ENCODE measurements around the gene PADI2. TPM values are rescaled to one million over a fixed set of nuclear protein-coding genes. Genes with fewer than 3 reads are reported as not detected.

PADI2 gene
- total RNA-seq, 1 donor from 2014 or later: 0.28 TPM

DNA sequence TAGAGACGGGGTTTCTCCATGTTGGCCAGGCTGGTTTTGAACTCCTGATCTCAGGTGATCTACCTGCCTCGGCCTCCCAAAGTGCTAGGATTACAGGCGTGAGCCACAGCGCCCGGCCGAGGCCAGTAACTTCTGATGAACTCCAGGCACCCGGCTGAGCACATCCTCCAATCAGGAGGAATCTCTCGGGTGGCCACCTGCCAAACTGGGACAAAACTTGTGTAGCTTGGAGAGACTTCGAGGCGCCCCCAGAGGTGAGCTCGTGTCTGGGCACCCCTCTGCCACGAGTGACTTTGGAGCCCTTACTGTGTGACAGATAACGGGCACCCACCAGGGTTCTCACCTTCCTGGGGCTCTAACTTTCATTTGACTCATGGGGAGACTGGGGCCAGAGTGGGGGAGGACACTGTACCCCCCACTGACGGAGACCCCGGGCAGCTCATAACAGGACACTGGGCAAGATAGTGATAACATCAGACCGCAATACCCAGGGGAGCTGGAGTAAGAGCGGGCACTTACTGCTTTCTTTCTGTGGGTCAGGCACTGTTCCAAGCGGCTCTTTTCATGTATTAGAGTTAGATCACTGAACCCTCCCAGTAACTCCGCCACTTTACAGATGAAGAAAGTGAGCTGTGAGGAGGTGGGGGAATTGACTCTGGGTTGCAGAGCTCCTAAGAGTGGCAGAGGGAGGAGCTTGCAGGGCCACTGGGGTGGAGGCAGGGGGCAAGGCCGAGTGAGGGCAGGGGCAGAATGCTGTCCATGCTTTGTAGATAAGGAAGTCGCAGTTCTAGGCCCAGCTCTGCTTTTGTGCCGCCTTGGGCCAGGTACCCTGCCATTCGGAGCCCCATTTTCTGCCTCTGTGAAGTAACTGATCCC lies 1.9 kb upstream of the PADI2 start:
- no peak overlapping the region for H3K27ac Mint-ChIP-seq (ENCODE audit: unreplicated experiment)
- H3K4me1 Mint-ChIP-seq (ENCODE audit: unreplicated experiment): peaks cover 6% of the 10 kb centered on the region
- H3K9me3 Mint-ChIP-seq (ENCODE audit: unreplicated experiment): no peaks in the 10 kb centered on the region
- no peak overlapping the region for H3K4me3 Mint-ChIP-seq (ENCODE audit: unreplicated experiment)
- TF ChIP-seq, protein P1, sequence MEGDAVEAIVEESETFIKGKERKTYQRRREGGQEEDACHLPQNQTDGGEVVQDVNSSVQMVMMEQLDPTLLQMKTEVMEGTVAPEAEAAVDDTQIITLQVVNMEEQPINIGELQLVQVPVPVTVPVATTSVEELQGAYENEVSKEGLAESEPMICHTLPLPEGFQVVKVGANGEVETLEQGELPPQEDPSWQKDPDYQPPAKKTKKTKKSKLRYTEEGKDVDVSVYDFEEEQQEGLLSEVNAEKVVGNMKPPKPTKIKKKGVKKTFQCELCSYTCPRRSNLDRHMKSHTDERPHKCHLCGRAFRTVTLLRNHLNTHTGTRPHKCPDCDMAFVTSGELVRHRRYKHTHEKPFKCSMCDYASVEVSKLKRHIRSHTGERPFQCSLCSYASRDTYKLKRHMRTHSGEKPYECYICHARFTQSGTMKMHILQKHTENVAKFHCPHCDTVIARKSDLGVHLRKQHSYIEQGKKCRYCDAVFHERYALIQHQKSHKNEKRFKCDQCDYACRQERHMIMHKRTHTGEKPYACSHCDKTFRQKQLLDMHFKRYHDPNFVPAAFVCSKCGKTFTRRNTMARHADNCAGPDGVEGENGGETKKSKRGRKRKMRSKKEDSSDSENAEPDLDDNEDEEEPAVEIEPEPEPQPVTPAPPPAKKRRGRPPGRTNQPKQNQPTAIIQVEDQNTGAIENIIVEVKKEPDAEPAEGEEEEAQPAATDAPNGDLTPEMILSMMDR (IDR thresholded peaks at IDR 0.05; ENCODE audit: unreplicated experiment): no peak
- H3K36me3 Mint-ChIP-seq (ENCODE audit: low read depth, unreplicated experiment): no peaks in the 10 kb centered on the region
- H3K27me3 Mint-ChIP-seq (ENCODE audit: unreplicated experiment): peaks cover 16% of the 10 kb centered on the region
- no peak for DNase-seq (ENCODE audit: low spot score)

DNA sequence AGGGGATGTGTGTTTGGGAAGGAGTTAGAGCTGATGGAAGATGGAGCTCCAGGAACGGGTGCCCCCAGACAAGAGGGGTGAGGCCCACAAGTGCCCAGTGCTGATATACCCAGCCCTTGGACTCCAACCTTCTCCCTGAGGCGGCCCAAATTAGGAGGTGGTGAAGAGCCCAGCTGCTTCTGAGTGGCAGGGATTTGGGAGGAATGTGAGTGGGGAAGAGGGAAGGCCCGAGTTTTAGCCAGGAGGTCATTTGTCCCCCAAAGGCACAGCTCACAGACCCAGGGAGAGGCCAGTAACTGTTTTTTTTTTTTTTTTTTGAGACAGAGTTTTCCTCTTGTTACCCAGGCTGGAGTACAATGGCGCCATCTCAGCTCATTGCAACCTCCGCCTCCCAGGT lies 1.2 kb upstream of the PADI2 start:
- H3K9me3 Mint-ChIP-seq (ENCODE audit: unreplicated experiment): no peaks in the 10 kb centered on the region
- TF ChIP-seq, protein P1 (IDR thresholded peaks at IDR 0.05; ENCODE audit: unreplicated experiment): no peak
- DNase-seq (ENCODE audit: low spot score): no peak
- no peak overlapping the region for H3K4me3 Mint-ChIP-seq (ENCODE audit: unreplicated experiment)
- H3K4me1 Mint-ChIP-seq (ENCODE audit: unreplicated experiment): peaks cover 6% of the 10 kb centered on the region
- H3K36me3 Mint-ChIP-seq (ENCODE audit: low read depth, unreplicated experiment): no peaks in the 10 kb centered on the region
- H3K27ac Mint-ChIP-seq (ENCODE audit: unreplicated experiment): no peak overlapping the region
- peaks cover 15% of the 10 kb centered on the region for H3K27me3 Mint-ChIP-seq (ENCODE audit: unreplicated experiment)

DNA sequence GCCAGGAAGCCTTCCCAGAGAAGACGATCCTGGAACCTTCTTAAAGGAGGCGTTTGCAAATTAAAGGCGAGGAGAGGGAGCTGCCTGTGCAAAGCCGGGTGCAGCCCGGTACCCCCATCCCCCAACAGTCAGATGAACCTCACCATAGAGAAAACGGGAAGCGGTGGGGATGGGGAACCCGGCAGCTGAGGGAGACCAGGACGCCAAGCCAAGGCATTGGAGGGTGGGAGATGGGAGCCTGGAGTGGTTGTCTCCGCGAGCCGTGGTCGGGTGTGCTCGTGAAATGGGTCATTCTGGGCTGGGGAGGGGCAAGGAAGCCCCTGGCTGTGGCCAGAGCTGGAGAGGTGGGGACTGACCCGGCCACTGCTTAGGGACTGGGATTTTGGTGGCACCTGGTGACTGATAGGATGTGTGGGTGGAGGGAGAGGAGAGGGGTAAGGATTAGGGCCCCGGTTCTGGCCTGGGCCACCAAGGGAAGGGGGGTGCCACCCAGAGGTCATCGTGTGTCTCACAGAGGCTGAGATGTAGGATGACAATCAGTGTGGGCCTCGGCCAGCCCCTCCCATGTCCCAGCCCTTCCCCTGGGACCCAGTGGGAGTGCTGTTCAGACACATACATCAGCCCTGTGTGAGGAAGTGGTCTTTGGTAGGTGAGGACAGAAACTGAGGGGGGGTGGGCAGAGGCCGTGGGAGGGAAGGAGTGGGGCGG lies 676 bp upstream of the PADI2 start:
- no peak for DNase-seq (ENCODE audit: low spot score)
- H3K27ac Mint-ChIP-seq (ENCODE audit: unreplicated experiment): no peak overlapping the region
- no peaks in the 10 kb centered on the region for H3K36me3 Mint-ChIP-seq (ENCODE audit: low read depth, unreplicated experiment)
- H3K4me1 Mint-ChIP-seq (ENCODE audit: unreplicated experiment): peaks cover 6% of the 10 kb centered on the region
- H3K9me3 Mint-ChIP-seq (ENCODE audit: unreplicated experiment): no peaks in the 10 kb centered on the region
- TF ChIP-seq, protein P1 (IDR thresholded peaks at IDR 0.05; ENCODE audit: unreplicated experiment): no peak
- no peak overlapping the region for H3K4me3 Mint-ChIP-seq (ENCODE audit: unreplicated experiment)
- peaks cover 17% of the 10 kb centered on the region for H3K27me3 Mint-ChIP-seq (ENCODE audit: unreplicated experiment)

DNA sequence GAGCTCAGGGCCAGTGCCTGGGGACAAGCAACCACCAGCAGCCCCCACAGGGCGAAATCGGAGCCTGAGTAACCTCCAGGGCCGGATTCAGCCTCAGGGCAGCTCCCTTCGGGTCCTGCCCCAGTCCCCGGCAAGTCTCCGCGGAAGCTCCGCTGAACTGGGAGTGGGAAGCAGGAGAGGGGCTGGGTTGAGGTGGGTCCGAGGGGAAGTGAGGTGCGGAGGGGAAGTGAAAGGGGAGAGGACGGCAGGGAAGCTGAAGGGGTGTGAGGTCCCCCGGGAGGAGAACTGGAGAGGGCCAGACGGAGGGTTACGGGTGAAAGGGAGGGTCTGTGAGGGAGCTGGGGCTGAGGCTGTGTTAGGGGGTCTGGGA lies 560 bp downstream of the PADI2 start:
- TF ChIP-seq, protein P1 (IDR thresholded peaks at IDR 0.05; ENCODE audit: unreplicated experiment): no peak
- no peak for DNase-seq (ENCODE audit: low spot score)
- Mint-ChIP-seq H3K9me3 (ENCODE audit: unreplicated experiment) (no peaks in the 10 kb centered on the region), H3K36me3 (ENCODE audit: low read depth, unreplicated experiment) (no peaks in the 10 kb centered on the region), H3K4me3 (ENCODE audit: unreplicated experiment) (no peak overlapping the region), H3K4me1 (ENCODE audit: unreplicated experiment) (peaks cover 6% of the 10 kb centered on the region), H3K27me3 (ENCODE audit: unreplicated experiment) (peaks cover 17% of the 10 kb centered on the region), H3K27ac (ENCODE audit: unreplicated experiment) (no peak overlapping the region)

DNA sequence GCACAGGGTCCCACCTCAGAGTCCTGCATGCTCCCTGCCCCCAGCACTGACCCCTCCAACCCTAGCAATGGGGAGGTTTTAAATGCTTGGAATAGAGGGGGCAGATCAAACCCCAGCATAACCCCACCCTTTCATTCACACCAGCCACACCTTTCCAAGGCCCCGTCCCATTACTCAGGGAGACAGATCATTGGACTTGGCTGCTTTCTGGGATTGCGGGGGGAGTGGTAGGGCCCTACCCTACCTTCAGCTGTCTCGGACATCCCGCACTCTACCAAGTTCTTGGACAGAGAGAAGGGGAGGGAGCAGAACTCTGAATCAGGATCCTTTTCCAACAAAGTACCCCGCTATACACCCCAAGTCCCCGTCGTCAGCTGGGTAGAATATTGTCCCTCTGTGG lies 983 bp downstream of the PADI2 start:
- Mint-ChIP-seq H3K9me3 (ENCODE audit: unreplicated experiment) (no peaks in the 10 kb centered on the region), H3K4me3 (ENCODE audit: unreplicated experiment) (no peak overlapping the region), H3K36me3 (ENCODE audit: low read depth, unreplicated experiment) (no peaks in the 10 kb centered on the region), H3K4me1 (ENCODE audit: unreplicated experiment) (peaks cover 6% of the 10 kb centered on the region), H3K27me3 (ENCODE audit: unreplicated experiment) (peaks cover 17% of the 10 kb centered on the region), H3K27ac (ENCODE audit: unreplicated experiment) (no peak overlapping the region)
- TF ChIP-seq, protein P1 (IDR thresholded peaks at IDR 0.05; ENCODE audit: unreplicated experiment): no peak
- DNase-seq (ENCODE audit: low spot score): no peak
